ENCODE data around the gene PRR4.

GRCh38 chr12:10810068-10810467, 39.2 kb downstream of the PRR4 start, which contains the start of gene TAS2R9:
- TF ChIP-seq EZH2 (IDR thresholded peaks at IDR 0.05; ENCODE audit: insufficient read depth, poor library complexity, severe bottlenecking), result no peak
- no peak for TF ChIP-seq EZH2phosphoT487 (IDR thresholded peaks at IDR 0.05; ENCODE audit: insufficient read depth, low read depth)
